ENCODE measurements around the gene ST3GAL3.

The ST3GAL3 gene

GRCh38 chr1:43925846-43926245, 218.5 kb downstream of the ST3GAL3 start:
- DNase-seq = no peak

- no peak for DNase-seq
Observed at GRCh38 chr1:43930168-43930948, 223.0 kb downstream of the ST3GAL3 start.

- DNase-seq = no peak
Observed at GRCh38 chr1:43930949-43931275, 223.6 kb downstream of the ST3GAL3 start.

GRCh38 chr1:43931711-43932660, 224.7 kb downstream of the ST3GAL3 start:
- no peak for DNase-seq

GRCh38 chr1:43932786-43933385, 225.6 kb downstream of the ST3GAL3 start:
- no peak for DNase-seq

- no peak for DNase-seq
Observed at GRCh38 chr1:43933386-43934100, 226.2 kb downstream of the ST3GAL3 start, which contains the start of gene ARTN. TSS of gene ARTN (plus strand) at chr1:43933801. CDS start at chr1:43935657, 1,856 bp downstream.

- peak; percentile 40 to 72 for DNase-seq
Observed at GRCh38 chr1:43934101-43934985, 227.0 kb downstream of the ST3GAL3 start.

GRCh38 chr1:43934986-43935324, 227.6 kb downstream of the ST3GAL3 start:
- DNase-seq = no peak

GRCh38 chr1:43935711-43936427, 228.5 kb downstream of the ST3GAL3 start:
- no peak for DNase-seq

- DNase-seq = peak; percentile 30
Observed at GRCh38 chr1:43936431-43937151, 229.3 kb downstream of the ST3GAL3 start.

- no peak for DNase-seq
Observed at GRCh38 chr1:43937179-43937865, 230.0 kb downstream of the ST3GAL3 start.

GRCh38 chr1:43938383-43938782, 231.0 kb downstream of the ST3GAL3 start:
- no peak for DNase-seq

- no peak for DNase-seq
Observed at GRCh38 chr1:43938892-43939587, 231.7 kb downstream of the ST3GAL3 start.

- DNase-seq = no peak
Observed at GRCh38 chr1:43942411-43942810, 235.1 kb downstream of the ST3GAL3 start.

GRCh38 chr1:43944860-43945259, 237.5 kb downstream of the ST3GAL3 start:
- no peak for DNase-seq

GRCh38 chr1:43945674-43946235, 238.4 kb downstream of the ST3GAL3 start:
- DNase-seq = no peak

- peak; percentile 93 to 97 for DNase-seq
Observed at GRCh38 chr1:43946236-43947060, 239.1 kb downstream of the ST3GAL3 start, which contains the start of gene IPO13. TSS of gene IPO13 (plus strand) at chr1:43946950. CDS start at chr1:43947601, 651 bp downstream.
